ENCODE results near the gene GALNT16.

The GALNT16 gene

GRCh38 chr14:69344171-69344570 lies 84.2 kb downstream of the GALNT16 start:
- no peak for DNase-seq

GRCh38 chr14:69345402-69345801 lies 85.4 kb downstream of the GALNT16 start:
- DNase-seq, result no peak

- no peak for DNase-seq
Measured at GRCh38 chr14:69346710-69347109, 86.8 kb downstream of the GALNT16 start.

- DNase-seq, result no peak
Measured at GRCh38 chr14:69349091-69349777, 89.3 kb downstream of the GALNT16 start.

- DNase-seq, result no peak
Measured at GRCh38 chr14:69350892-69351291, 90.9 kb downstream of the GALNT16 start.

- no peak for DNase-seq
Measured at GRCh38 chr14:69351385-69351784, 91.4 kb downstream of the GALNT16 start.

GRCh38 chr14:69351911-69352310 lies 92.0 kb downstream of the GALNT16 start:
- DNase-seq, result no peak

- no peak for DNase-seq
Measured at GRCh38 chr14:69353168-69353567, 93.2 kb downstream of the GALNT16 start.

- peak; percentile 42 for DNase-seq
Measured at GRCh38 chr14:69354383-69355153, 94.6 kb downstream of the GALNT16 start.

GRCh38 chr14:69355154-69355597 lies 95.2 kb downstream of the GALNT16 start:
- no peak for DNase-seq

- no peak for DNase-seq
Measured at GRCh38 chr14:69355607-69356281, 95.8 kb downstream of the GALNT16 start.

GRCh38 chr14:69356903-69357543 lies 97.1 kb downstream of the GALNT16 start:
- DNase-seq, result no peak

GRCh38 chr14:69357544-69358200 lies 97.7 kb downstream of the GALNT16 start:
- no peak for DNase-seq

GRCh38 chr14:69358233-69358963 lies 98.4 kb downstream of the GALNT16 start:
- DNase-seq, result no peak

GRCh38 chr14:69358966-69359365 lies 99.0 kb downstream of the GALNT16 start:
- DNase-seq, result no peak

GRCh38 chr14:69360438-69361108 lies 100.6 kb downstream of the GALNT16 start:
- DNase-seq, result no peak

GRCh38 chr14:69363055-69363454 lies 103.1 kb downstream of the GALNT16 start:
- DNase-seq, result no peak

GRCh38 chr14:69363964-69364363 lies 104.0 kb downstream of the GALNT16 start:
- no peak for DNase-seq

- DNase-seq, result no peak
Measured at GRCh38 chr14:69364378-69364777, 104.4 kb downstream of the GALNT16 start.

GRCh38 chr14:69366069-69366468 lies 106.1 kb downstream of the GALNT16 start:
- no peak for DNase-seq

- no peak for DNase-seq
Measured at GRCh38 chr14:69366761-69367160, 106.8 kb downstream of the GALNT16 start.
